Motor neuron (in vitro differentiated cells): ENCODE measurements around the gene BICC1. TPM values are rescaled to one million over a fixed set of nuclear protein-coding genes. Genes with fewer than 3 reads are reported as not detected.

ENCODE experiments used
- ATAC-seq, 8 experiments: fragments of 200-7000 bp; cut with Tn5 transposase; replicated peaks in 6 of 8; 2 replicates each; pipeline ENCODE4 v1.8.0; 2021; ENCODE audit warnings: mild to moderate bottlenecking in 8 of 8, moderate library complexity in 8 of 8
- H3K27ac ChIP-seq, 2 donors: fragments of 250-450 bp; sonication (Bioruptor Pico); 2 replicates each; pipeline ENCODE4 v1.9.0; 2021; ENCODE audit warnings: antibody characterized with exemption in 2 of 2, mild to moderate bottlenecking in 2 of 2, moderate library complexity in 1 of 2
- H3K4me1 ChIP-seq, 2 donors: fragments of 250-450 bp; sonication (Bioruptor Pico); replicated peaks in 1 of 2; 2 replicates each; pipeline ENCODE4 v1.6.1; 2021; ENCODE audit warnings: antibody characterized with exemption in 2 of 2, mild to moderate bottlenecking in 2 of 2, moderate library complexity in 1 of 2
- H3K4me3 ChIP-seq, 5 donors: fragments of 250-450 bp; sonication (Bioruptor Pico); 2 replicates each; pipeline ENCODE4 v1.9.0; 2021; ENCODE audit warnings: antibody characterized with exemption in 5 of 5, mild to moderate bottlenecking in 5 of 5, moderate library complexity in 4 of 5
- WGBS, 10 experiments: fragments of 450-650 bp; shearing (Covaris generic); methylation state at CpG; one replicate each; pipeline ENCODE4 v1.0.0; 2022; 5-methylcytosine and 5-hydroxymethylcytosine counted together
- in situ Hi-C, 9 experiments: fragments of 400-800 bp; cut with MboI; loops; one replicate each; pipeline ENCODE4 v1.15.0; 2021; ENCODE audit warnings: low sequenced_read_pairs in 9 of 9, low pct_unique_long_range_greater_than_20kb in 2 of 9; ENCODE audit not compliant: unreplicated experiment in 9 of 9
- total RNA-seq, 8 experiments: library from RNA; unstranded; fragments of 300-600 nt; gene quantifications; 2 replicates each; pipeline versions ENCODE4 v1.2.3 to v1.2.4, GENCODE V29; 2022

BICC1 gene
- total RNA-seq, 8 experiments from 2014 or later = 0.15 to 28.2 (median 3.2) TPM

DNA sequence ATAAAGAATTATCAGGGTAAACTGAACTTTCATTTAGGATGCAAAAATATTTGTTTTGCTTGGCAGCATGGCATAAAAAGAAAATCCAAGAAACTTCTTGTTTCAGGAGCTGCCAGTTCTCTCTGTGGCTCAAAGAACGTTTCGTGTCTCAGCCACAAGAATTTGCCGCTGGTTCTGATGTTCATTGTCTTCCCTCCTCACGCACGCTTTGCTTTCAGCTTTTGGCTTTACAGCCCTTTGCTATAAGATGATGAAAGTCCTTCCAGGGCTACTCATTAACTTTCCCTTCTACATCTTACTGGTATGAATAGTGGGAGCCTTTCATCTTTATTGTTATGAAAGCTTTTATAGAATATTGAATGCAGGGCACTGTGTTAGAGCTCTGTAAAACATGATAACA lies 124.7 kb downstream of the BICC1 start:
- WGBS, 10 experiments = 5 to 33% (median 17%) methylated on average over 2 to 5 of the region's 5 CpGs; no CpG with 5 or more reads in 2 of the 10 experiments
- in situ Hi-C loops = loop anchor here in 2 of 9 experiments (25.0 kb wide), 1 partner anchor 100 kb away; no protein-coding TSS in a partner anchor
- Histone ChIP-seq H3K27ac (peak overlapping the region in 1 of 2 donors; percentile 60), H3K4me1 (peaks cover 11 to 22% of the 10 kb centered on the region in 2 donors), H3K4me3 (peak overlapping the region in 1 of 5 donors; percentile 4)
- peak in 3 of 8 experiments; percentile 42 to 58 (median 53) for ATAC-seq

DNA sequence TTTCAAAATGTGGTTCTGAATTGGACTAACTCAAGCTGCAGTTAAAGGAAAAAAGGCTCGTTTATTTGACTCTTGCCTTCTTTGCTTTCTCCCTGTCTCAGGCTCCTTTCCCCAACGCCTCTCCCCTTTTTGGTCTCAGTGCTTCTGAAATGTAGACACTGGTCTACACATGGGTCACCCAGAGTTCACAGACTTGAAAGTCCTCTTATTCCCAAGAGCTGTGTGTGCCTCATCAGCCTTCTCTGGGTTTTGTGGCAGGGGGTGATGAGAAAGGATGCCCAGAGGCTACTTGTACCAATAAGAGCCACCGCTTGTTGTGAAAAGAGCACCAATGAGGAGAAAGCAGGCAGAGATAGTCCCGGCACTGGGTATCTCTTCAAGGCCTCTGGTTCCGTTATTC lies 125.7 kb downstream of the BICC1 start:
- in situ Hi-C loops = loop anchor here in 2 of 9 experiments (25.0 kb wide), 1 partner anchor 101 kb away; no protein-coding TSS in a partner anchor
- 0 to 85% (median 25%) methylated on average over 2 to 4 of the region's 5 CpGs for WGBS, 10 experiments
- peaks cover 11 to 22% of the 10 kb centered on the region in 2 donors for H3K4me1 ChIP-seq
- H3K27ac ChIP-seq = no peak overlapping the region
- peak in 3 of 8 experiments; percentile 21 to 58 (median 27) for ATAC-seq
- no peak overlapping the region for H3K4me3 ChIP-seq

DNA sequence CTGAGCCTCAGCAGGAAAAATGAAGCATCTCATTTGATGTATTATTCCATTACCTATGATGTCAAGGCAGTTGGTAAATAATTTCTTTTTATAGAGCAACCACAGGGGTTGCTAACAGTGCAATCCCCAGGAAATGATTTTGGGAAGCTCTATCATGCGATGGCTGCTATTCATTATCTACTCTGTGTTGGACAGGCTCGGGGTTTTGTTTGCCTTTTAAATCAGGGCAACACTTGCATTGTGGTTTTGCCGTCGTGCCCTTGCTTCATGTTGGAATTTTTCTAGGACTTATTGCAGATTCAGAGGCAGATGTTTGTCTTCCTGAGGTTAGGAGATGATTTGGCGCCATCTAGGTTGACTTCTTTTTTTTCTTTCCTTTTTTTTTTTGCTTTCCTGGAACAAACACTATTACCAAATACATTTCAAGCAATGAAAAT lies 128.4 kb downstream of the BICC1 start:
- no peak overlapping the region for H3K4me3 ChIP-seq
- H3K4me1 ChIP-seq = peaks cover 11 to 27% of the 10 kb centered on the region in 2 donors
- in situ Hi-C loops = loop anchor here in 2 of 9 experiments (25.0 kb wide), 1 partner anchor 104 kb away; no protein-coding TSS in a partner anchor
- H3K27ac ChIP-seq = peak overlapping the region in 1 of 2 donors; percentile 54
- ATAC-seq = peak in 6 of 8 experiments; percentile 16 to 64 (median 57)
- 0 to 37% (median 5%) methylated on average over 3 to 5 of the region's 5 CpGs; no CpG with 5 or more reads in 2 of the 10 experiments for WGBS, 10 experiments

GRCh38 chr10:58641708-58642107 lies 129.0 kb downstream of the BICC1 start:
- 0 to 58% (median 32%) methylated on average over 2 of the region's 2 CpGs for WGBS, 10 experiments
- ATAC-seq = no peak
- H3K4me1 ChIP-seq = peaks cover 11 to 27% of the 10 kb centered on the region in 2 donors
- in situ Hi-C loops = loop anchor here in 2 of 9 experiments (25.0 kb wide), 1 partner anchor 104 kb away; no protein-coding TSS in a partner anchor
- no peak overlapping the region for H3K27ac ChIP-seq
- H3K4me3 ChIP-seq = no peak overlapping the region

DNA sequence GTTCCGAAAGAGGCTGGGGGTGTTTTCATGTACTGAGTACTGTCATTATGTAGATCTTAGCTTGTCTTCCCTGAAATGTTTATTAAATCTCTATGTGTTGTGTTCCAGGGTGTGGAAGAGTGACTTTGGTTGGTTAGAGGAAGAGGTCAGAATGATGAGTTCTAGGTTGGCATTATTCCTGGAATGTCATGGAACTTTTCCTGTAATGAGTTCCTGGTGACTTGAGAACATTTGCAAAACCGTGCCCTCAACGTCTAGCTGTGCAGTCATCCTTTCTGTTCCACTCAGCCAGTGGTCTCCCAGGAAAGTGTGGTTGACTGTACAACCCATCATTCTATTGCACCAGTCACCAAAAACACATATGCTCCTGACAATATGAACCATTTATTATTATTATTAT lies 129.6 kb downstream of the BICC1 start:
- WGBS, 10 experiments = 0 to 100% (median 79%) methylated on average over 1 to 2 of the region's 3 CpGs; no CpG with 5 or more reads in 2 of the 10 experiments
- in situ Hi-C loops = loop anchor here in 2 of 9 experiments (25.0 kb wide), 1 partner anchor 105 kb away; no protein-coding TSS in a partner anchor
- Histone ChIP-seq H3K4me3 (no peak overlapping the region), H3K4me1 (peaks cover 9 to 25% of the 10 kb centered on the region in 2 donors), H3K27ac (no peak overlapping the region)
- no peak for ATAC-seq

- ATAC-seq = peak in 1 of 8 experiments; percentile 32
- Histone ChIP-seq H3K4me3 (no peak overlapping the region), H3K27ac (no peak overlapping the region), H3K4me1 (peaks cover 6 to 21% of the 10 kb centered on the region in 2 donors)
- in situ Hi-C loops = loop anchor here in 2 of 9 experiments (25.0 kb wide), 1 partner anchor 106 kb away; no protein-coding TSS in a partner anchor
- 0 to 68% (median 20%) methylated on average over 1 to 4 of the region's 4 CpGs; no CpG with 5 or more reads in 1 of the 10 experiments for WGBS, 10 experiments
These were observed 130.3 kb downstream of the BICC1 start for GRCh38 chr10:58642916-58643428.

- Histone ChIP-seq H3K4me1 (peaks cover 0 to 18% of the 10 kb centered on the region in 2 donors), H3K4me3 (no peak overlapping the region), H3K27ac (no peak overlapping the region)
- 40 to 99% (median 73%) methylated on average over 2 to 8 of the region's 8 CpGs; no CpG with 5 or more reads in 1 of the 10 experiments for WGBS, 10 experiments
- no peak for ATAC-seq
- in situ Hi-C loops = loop anchor here in 2 of 9 experiments (25.0 kb wide), 1 partner anchor 107 kb away; no protein-coding TSS in a partner anchor
These were observed 131.6 kb downstream of the BICC1 start for GRCh38 chr10:58644311-58644710.

- Histone ChIP-seq H3K27ac (no peak overlapping the region), H3K4me3 (no peak overlapping the region), H3K4me1 (peaks cover 0 to 18% of the 10 kb centered on the region in 2 donors)
- ATAC-seq = no peak
- in situ Hi-C loops = loop anchor here in 2 of 9 experiments (25.0 kb wide), 1 partner anchor 108 kb away; no protein-coding TSS in a partner anchor
- 11 to 100% (median 77%) methylated on average over 2 to 8 of the region's 8 CpGs for WGBS, 10 experiments
These were observed 132.9 kb downstream of the BICC1 start for GRCh38 chr10:58645416-58646146.

GRCh38 chr10:58647376-58648112 lies 134.9 kb downstream of the BICC1 start:
- WGBS, 10 experiments = 11 to 100% (median 82%) methylated on average over 1 to 4 of the region's 4 CpGs
- Histone ChIP-seq H3K4me3 (no peak overlapping the region), H3K27ac (no peak overlapping the region), H3K4me1 (peaks cover 0 to 12% of the 10 kb centered on the region in 2 donors)
- ATAC-seq = no peak
- in situ Hi-C loops = loop anchor here in 2 of 9 experiments (25.0 kb wide), 1 partner anchor 110 kb away; no protein-coding TSS in a partner anchor

- H3K27ac ChIP-seq = no peak overlapping the region
- peaks cover 0 to 12% of the 10 kb centered on the region in 2 donors for H3K4me1 ChIP-seq
- WGBS, 10 experiments = 30 to 97% (median 79%) methylated on average over 1 to 3 of the region's 3 CpGs; no CpG with 5 or more reads in 2 of the 10 experiments
- in situ Hi-C loops = loop anchor here in 2 of 9 experiments (25.0 kb wide), 1 partner anchor 111 kb away; no protein-coding TSS in a partner anchor
- ATAC-seq = no peak
- no peak overlapping the region for H3K4me3 ChIP-seq
These were observed 135.5 kb downstream of the BICC1 start for GRCh38 chr10:58648131-58648530.

DNA sequence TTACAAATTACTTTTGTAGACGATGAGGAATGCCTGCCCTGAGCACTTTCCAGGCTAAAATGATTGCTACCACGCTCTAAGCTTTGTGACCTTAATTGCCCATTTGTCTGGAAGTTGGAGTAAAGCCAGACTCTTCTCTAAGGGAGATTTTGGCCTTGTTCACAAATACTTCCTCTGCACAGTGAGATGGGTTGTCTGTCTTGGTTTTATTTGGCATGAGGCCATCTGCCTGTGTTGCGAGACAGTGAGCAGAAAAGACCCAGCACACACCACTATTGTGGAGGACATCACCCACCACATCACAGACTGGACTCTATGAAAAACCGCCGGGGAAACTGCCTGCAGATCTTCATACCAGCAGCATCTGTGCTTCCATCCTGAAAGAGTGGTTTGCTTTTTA lies 138.4 kb downstream of the BICC1 start:
- in situ Hi-C loops = no loop called here
- Histone ChIP-seq H3K4me3 (no peak overlapping the region), H3K27ac (peak overlapping the region in 1 of 2 donors; percentile 18), H3K4me1 (peaks cover 0 to 7% of the 10 kb centered on the region in 2 donors)
- peak in 3 of 8 experiments; percentile 83 to 100 (median 86) for ATAC-seq
- 0 to 76% (median 10%) methylated on average over 1 to 4 of the region's 5 CpGs; no CpG with 5 or more reads in 5 of the 10 experiments for WGBS, 10 experiments

GRCh38 chr10:58651742-58652141 lies 139.1 kb downstream of the BICC1 start:
- ATAC-seq = no peak
- H3K4me3 ChIP-seq = no peak overlapping the region
- no peak overlapping the region for H3K27ac ChIP-seq
- peaks cover 0 to 6% of the 10 kb centered on the region in 2 donors for H3K4me1 ChIP-seq
- WGBS, 10 experiments = 17 to 100% (median 93%) methylated on average over 1 of the region's 1 CpG; no CpG with 5 or more reads in 2 of the 10 experiments
- in situ Hi-C loops = no loop called here
